ENCODE results near the gene ADAMTSL3. TPM values are rescaled to one million over a fixed set of nuclear protein-coding genes. Genes with fewer than 3 reads are reported as not detected.

Gene ADAMTSL3
- total RNA-seq, 3 donors from 2014 or later = 2.2 to 52.1 (median 4.1) TPM

GRCh38 chr15:83886321-83886720, 232.4 kb downstream of the ADAMTSL3 start:
- H3K4me3 ChIP-seq = no peak overlapping the region
- TF ChIP-seq CTCF (IDR thresholded peaks at IDR 0.05) = no peak
- H3K36me3 ChIP-seq (ENCODE audit: low read depth) = no peaks in the 10 kb centered on the region
- DNase-seq (no peak), ATAC-seq (no peak)
- intact Hi-C loops (cut with DNase I, micrococcal nuclease) = no loop called here
- H3K4me1 ChIP-seq (ENCODE audit: low read depth) = no peaks in the 10 kb centered on the region
- no peaks in the 10 kb centered on the region for H3K9me3 ChIP-seq

- DNase-seq (no peak), ATAC-seq (no peak)
- intact Hi-C loops (cut with DNase I, micrococcal nuclease) = no loop called here
- H3K4me3 ChIP-seq = no peak overlapping the region
- H3K9me3 ChIP-seq = no peaks in the 10 kb centered on the region
- no peaks in the 10 kb centered on the region for H3K4me1 ChIP-seq (ENCODE audit: low read depth)
- no peak for TF ChIP-seq CTCF (IDR thresholded peaks at IDR 0.05)
- H3K36me3 ChIP-seq (ENCODE audit: low read depth) = no peaks in the 10 kb centered on the region
Observed at GRCh38 chr15:83887404-83887803, 233.5 kb downstream of the ADAMTSL3 start.

GRCh38 chr15:83887961-83888360, 234.0 kb downstream of the ADAMTSL3 start:
- no peak for ATAC-seq
- Histone ChIP-seq H3K4me1 (ENCODE audit: low read depth) (no peaks in the 10 kb centered on the region), H3K9me3 (no peaks in the 10 kb centered on the region), H3K36me3 (ENCODE audit: low read depth) (no peaks in the 10 kb centered on the region), H3K4me3 (no peak overlapping the region)
- DNase-seq = no peak
- intact Hi-C loops (cut with DNase I, micrococcal nuclease) = no loop called here
- TF ChIP-seq CTCF (IDR thresholded peaks at IDR 0.05) = no peak

- intact Hi-C loops (cut with DNase I, micrococcal nuclease) = no loop called here
- H3K36me3 ChIP-seq (ENCODE audit: low read depth) = no peaks in the 10 kb centered on the region
- no peak overlapping the region for H3K4me3 ChIP-seq
- ATAC-seq = no peak
- no peaks in the 10 kb centered on the region for H3K9me3 ChIP-seq
- no peaks in the 10 kb centered on the region for H3K4me1 ChIP-seq (ENCODE audit: low read depth)
- no peak for DNase-seq
- TF ChIP-seq CTCF (IDR thresholded peaks at IDR 0.05) = no peak
Observed at GRCh38 chr15:83889995-83890394, 236.1 kb downstream of the ADAMTSL3 start.

- H3K4me3 ChIP-seq = no peak overlapping the region
- no peaks in the 10 kb centered on the region for H3K36me3 ChIP-seq (ENCODE audit: low read depth)
- intact Hi-C loops (cut with DNase I, micrococcal nuclease) = no loop called here
- no peaks in the 10 kb centered on the region for H3K4me1 ChIP-seq (ENCODE audit: low read depth)
- TF ChIP-seq CTCF (IDR thresholded peaks at IDR 0.05) = no peak
- ATAC-seq (no peak), DNase-seq (no peak)
- no peaks in the 10 kb centered on the region for H3K9me3 ChIP-seq
Observed at GRCh38 chr15:83890587-83890986, 236.7 kb downstream of the ADAMTSL3 start.

GRCh38 chr15:83892498-83892897, 238.6 kb downstream of the ADAMTSL3 start:
- no peak for DNase-seq
- ATAC-seq = no peak
- no peaks in the 10 kb centered on the region for H3K4me1 ChIP-seq (ENCODE audit: low read depth)
- intact Hi-C loops (cut with DNase I, micrococcal nuclease) = no loop called here
- no peaks in the 10 kb centered on the region for H3K9me3 ChIP-seq
- H3K36me3 ChIP-seq (ENCODE audit: low read depth) = no peaks in the 10 kb centered on the region
- H3K4me3 ChIP-seq = no peak overlapping the region
- TF ChIP-seq CTCF (IDR thresholded peaks at IDR 0.05) = no peak
